ENCODE results near the gene NSD2. TPM values are rescaled to one million over a fixed set of nuclear protein-coding genes. Genes with fewer than 3 reads are reported as not detected.

The NSD2 gene
- total and polyA plus RNA-seq, 3 experiments from 2014 or later = 9.0 to 152 (median 150) TPM

DNA sequence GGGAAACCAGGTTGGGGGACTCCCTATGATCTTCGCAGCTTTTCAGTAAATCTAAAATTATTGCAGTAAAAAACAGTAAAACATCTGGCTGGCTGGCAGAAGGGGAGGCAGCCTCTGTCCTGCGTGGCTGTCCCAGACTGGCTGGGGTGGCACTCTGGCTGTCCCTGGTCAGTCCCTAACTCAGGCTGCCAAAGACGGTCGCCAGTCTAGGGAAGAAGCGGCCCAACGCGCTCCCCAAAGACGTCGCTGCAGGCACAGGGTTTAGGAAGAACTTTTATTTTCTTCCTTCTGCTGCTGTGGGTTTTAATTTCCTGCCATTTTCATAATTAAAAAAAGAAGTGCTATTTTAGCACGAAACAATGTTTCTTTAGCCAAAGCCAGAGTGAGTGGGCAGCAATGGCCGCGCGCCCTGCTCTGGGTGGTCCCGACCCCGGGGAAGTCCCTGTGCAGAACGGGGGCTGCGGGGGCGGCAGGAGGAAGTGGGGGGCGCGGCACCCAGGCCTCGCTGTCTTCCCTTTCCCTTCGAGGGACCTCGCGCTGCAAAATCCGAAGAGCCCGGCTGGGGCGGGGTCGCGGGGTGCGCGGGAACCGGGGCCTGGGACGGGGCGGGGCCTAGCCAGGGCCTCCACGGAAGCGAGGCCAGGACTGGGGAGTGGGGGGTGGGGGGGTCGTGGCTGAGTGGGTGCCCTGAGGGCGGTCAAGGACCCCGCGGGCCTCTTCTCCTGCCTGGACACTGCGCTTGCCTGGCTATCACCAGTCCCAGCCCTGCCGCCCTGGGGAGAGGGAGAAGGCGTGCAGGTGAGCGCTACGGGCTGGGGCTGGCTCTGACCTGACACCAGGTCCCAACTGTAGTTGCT, 8.9 kb upstream of the NSD2 start:
- Histone ChIP-seq H3K4me3 (ENCODE audit: low read length) (peak overlapping the region; percentile 49), H3K36me3 (ENCODE audit: insufficient read depth, low read length) (no peaks in the 10 kb centered on the region), H3K4me1 (ENCODE audit: insufficient read depth, low read length) (peaks cover 25% of the 10 kb centered on the region), H3K9me3 (ENCODE audit: low read length) (no peaks in the 10 kb centered on the region), H3K27ac (ENCODE audit: low read depth, low read length) (no peak overlapping the region), H3K27me3 (ENCODE audit: insufficient read depth, low read length, poor library complexity, severe bottlenecking) (no peaks in the 10 kb centered on the region)
- H3K4me3 Mint-ChIP-seq = peak overlapping the region; percentile 80 to 88 (median 83)
- peak in 3 of 5 donors; percentile 22 to 56 (median 41) for DNase-seq
- ChIA-PET POLR2A (interaction anchor here (0.6 to 1.0 kb wide), 3 partner anchors 8 to 516 kb away, joined by 3 to 8 read pairs (median 3); partner anchors contain the start of gene NSD2), CTCF (interaction anchor here (1.0 to 1.8 kb wide), 3 partner anchors 7 to 37 kb away, joined by 4 to 9 read pairs (median 5); no protein-coding TSS in a partner anchor)
- H3K27me3 Mint-ChIP-seq = peaks cover 0 to 2% of the 10 kb centered on the region in 2 donors
- peak overlapping the region in 7 of 8 donors; percentile 66 to 87 (median 78) for H3K27ac Mint-ChIP-seq
- H3K4me1 Mint-ChIP-seq = peaks cover 20 to 25% (median 21%) of the 10 kb centered on the region in 3 donors
- H3K9me3 Mint-ChIP-seq = no peaks in the 10 kb centered on the region
- H3K36me3 Mint-ChIP-seq = no peaks in the 10 kb centered on the region

GRCh38 chr4:1862961-1863296, 8.3 kb upstream of the NSD2 start:
- ChIA-PET CTCF (interaction anchor here (1.0 kb wide), 1 partner anchor 36 kb away, joined by 5 read pairs; no protein-coding TSS in a partner anchor), POLR2A (interaction anchor here (0.6 kb wide), 2 partner anchors 10 to 517 kb away, joined by 3 read pairs; no protein-coding TSS in a partner anchor)
- no peak for DNase-seq
- H3K36me3 Mint-ChIP-seq = no peaks in the 10 kb centered on the region
- H3K4me1 Mint-ChIP-seq = peaks cover 16 to 21% (median 18%) of the 10 kb centered on the region in 3 donors
- H3K4me3 ChIP-seq (ENCODE audit: low read length) = peak overlapping the region; percentile 49
- peak overlapping the region; percentile 17 to 87 (median 70) for H3K27ac Mint-ChIP-seq
- no peak overlapping the region for H3K27ac ChIP-seq (ENCODE audit: low read depth, low read length)
- H3K9me3 Mint-ChIP-seq = no peaks in the 10 kb centered on the region
- H3K4me1 ChIP-seq (ENCODE audit: insufficient read depth, low read length) = peaks cover 20% of the 10 kb centered on the region
- no peaks in the 10 kb centered on the region for H3K27me3 ChIP-seq (ENCODE audit: insufficient read depth, low read length, poor library complexity, severe bottlenecking)
- peaks cover 0 to 2% of the 10 kb centered on the region in 2 donors for H3K27me3 Mint-ChIP-seq
- peak overlapping the region; percentile 26 to 81 (median 70) for H3K4me3 Mint-ChIP-seq
- no peaks in the 10 kb centered on the region for H3K9me3 ChIP-seq (ENCODE audit: low read length)
- H3K36me3 ChIP-seq (ENCODE audit: insufficient read depth, low read length) = no peaks in the 10 kb centered on the region

- no peak for DNase-seq
- H3K36me3 ChIP-seq (ENCODE audit: insufficient read depth, low read length) = no peaks in the 10 kb centered on the region
- H3K27ac ChIP-seq (ENCODE audit: low read depth, low read length) = no peak overlapping the region
- no peaks in the 10 kb centered on the region for H3K9me3 ChIP-seq (ENCODE audit: low read length)
- no peaks in the 10 kb centered on the region for H3K36me3 Mint-ChIP-seq
- POLR2A ChIA-PET = no interaction called here
- no peaks in the 10 kb centered on the region for H3K9me3 Mint-ChIP-seq
- peaks cover 16 to 21% (median 18%) of the 10 kb centered on the region in 3 donors for H3K4me1 Mint-ChIP-seq
- H3K27me3 Mint-ChIP-seq = no peaks in the 10 kb centered on the region
- peak overlapping the region; percentile 17 to 87 (median 76) for H3K27ac Mint-ChIP-seq
- CTCF ChIA-PET = interaction anchor here (1.0 kb wide), 1 partner anchor 35 kb away, joined by 5 read pairs; no protein-coding TSS in a partner anchor
- peaks cover 20% of the 10 kb centered on the region for H3K4me1 ChIP-seq (ENCODE audit: insufficient read depth, low read length)
- H3K4me3 ChIP-seq (ENCODE audit: low read length) = peak overlapping the region; percentile 49
- no peaks in the 10 kb centered on the region for H3K27me3 ChIP-seq (ENCODE audit: insufficient read depth, low read length, poor library complexity, severe bottlenecking)
- H3K4me3 Mint-ChIP-seq = peak overlapping the region; percentile 26 to 81 (median 70)
Observed at GRCh38 chr4:1863297-1864033, 7.7 kb upstream of the NSD2 start.

- no peaks in the 10 kb centered on the region for H3K27me3 Mint-ChIP-seq
- H3K9me3 Mint-ChIP-seq = no peaks in the 10 kb centered on the region
- no peaks in the 10 kb centered on the region for H3K36me3 Mint-ChIP-seq
- CTCF ChIA-PET = no interaction called here
- H3K27ac Mint-ChIP-seq = no peak overlapping the region
- no peaks in the 10 kb centered on the region for H3K9me3 ChIP-seq (ENCODE audit: low read length)
- POLR2A ChIA-PET = no interaction called here
- H3K4me1 Mint-ChIP-seq = peaks cover 16 to 21% (median 18%) of the 10 kb centered on the region in 3 donors
- no peak overlapping the region for H3K4me3 ChIP-seq (ENCODE audit: low read length)
- H3K4me3 Mint-ChIP-seq = peak overlapping the region in 2 of 7 donors; percentile 11 to 65
- no peak overlapping the region for H3K27ac ChIP-seq (ENCODE audit: low read depth, low read length)
- no peaks in the 10 kb centered on the region for H3K36me3 ChIP-seq (ENCODE audit: insufficient read depth, low read length)
- H3K27me3 ChIP-seq (ENCODE audit: insufficient read depth, low read length, poor library complexity, severe bottlenecking) = no peaks in the 10 kb centered on the region
- H3K4me1 ChIP-seq (ENCODE audit: insufficient read depth, low read length) = peaks cover 20% of the 10 kb centered on the region
- no peak for DNase-seq
Observed at GRCh38 chr4:1864076-1865008, 6.9 kb upstream of the NSD2 start.

DNA sequence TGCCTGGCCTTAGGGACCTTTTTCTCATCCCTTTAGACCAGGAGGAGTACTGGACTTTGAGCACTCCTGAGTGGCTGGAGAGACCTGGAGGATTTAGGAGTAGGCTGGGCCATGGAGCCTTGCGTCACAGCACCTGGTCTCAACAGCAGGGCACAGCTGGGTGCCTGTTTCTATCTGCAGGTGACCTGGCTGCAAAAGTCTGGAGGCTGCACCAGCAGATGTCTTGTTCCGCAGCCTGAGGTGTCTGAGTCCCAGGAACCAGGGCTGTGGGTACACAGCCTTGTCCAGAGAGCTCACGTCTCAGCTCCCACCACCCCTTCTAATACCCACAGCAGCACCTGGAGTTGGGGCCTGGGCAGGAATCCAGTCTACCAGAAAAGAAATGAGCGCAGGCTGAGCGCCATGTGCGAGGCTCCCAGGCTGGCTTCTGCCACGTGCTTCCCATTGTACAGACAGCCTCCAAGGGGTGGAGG, 5.0 kb upstream of the NSD2 start:
- Mint-ChIP-seq H3K4me1 (peaks cover 23 to 29% (median 26%) of the 10 kb centered on the region in 3 donors), H3K9me3 (no peaks in the 10 kb centered on the region), H3K27ac (no peak overlapping the region), H3K4me3 (peak overlapping the region in 1 of 7 donors; percentile 27), H3K27me3 (no peaks in the 10 kb centered on the region), H3K36me3 (no peaks in the 10 kb centered on the region)
- Histone ChIP-seq H3K27me3 (ENCODE audit: insufficient read depth, low read length, poor library complexity, severe bottlenecking) (no peaks in the 10 kb centered on the region), H3K4me1 (ENCODE audit: insufficient read depth, low read length) (peaks cover 28% of the 10 kb centered on the region), H3K36me3 (ENCODE audit: insufficient read depth, low read length) (no peaks in the 10 kb centered on the region), H3K9me3 (ENCODE audit: low read length) (no peaks in the 10 kb centered on the region), H3K4me3 (ENCODE audit: low read length) (no peak overlapping the region), H3K27ac (ENCODE audit: low read depth, low read length) (no peak overlapping the region)
- ChIA-PET POLR2A (no interaction called here), CTCF (no interaction called here)
- DNase-seq = no peak

- POLR2A ChIA-PET = no interaction called here
Observed at GRCh38 chr4:1868293-1868692, 2.9 kb upstream of the NSD2 start.

GRCh38 chr4:1868912-1869311, 2.3 kb upstream of the NSD2 start:
- Mint-ChIP-seq H3K4me1 (peaks cover 25 to 26% (median 26%) of the 10 kb centered on the region in 3 donors), H3K36me3 (peaks cover 0 to 2% (median 2%) of the 10 kb centered on the region in 3 donors), H3K9me3 (peaks cover 0 to 3% (median 0%) of the 10 kb centered on the region in 5 donors), H3K4me3 (peak overlapping the region in 4 of 7 donors; percentile 3 to 63 (median 18)), H3K27me3 (peaks cover 0 to 6% of the 10 kb centered on the region in 2 donors), H3K27ac (peak overlapping the region in 4 of 8 donors; percentile 50 to 96 (median 76))
- no peak overlapping the region for H3K4me3 ChIP-seq (ENCODE audit: low read length)
- ChIA-PET CTCF (no interaction called here), POLR2A (no interaction called here)
- no peaks in the 10 kb centered on the region for H3K27me3 ChIP-seq (ENCODE audit: insufficient read depth, low read length, poor library complexity, severe bottlenecking)
- H3K9me3 ChIP-seq (ENCODE audit: low read length) = no peaks in the 10 kb centered on the region
- no peak overlapping the region for H3K27ac ChIP-seq (ENCODE audit: low read depth, low read length)
- H3K36me3 ChIP-seq (ENCODE audit: insufficient read depth, low read length) = no peaks in the 10 kb centered on the region
- DNase-seq = no peak
- H3K4me1 ChIP-seq (ENCODE audit: insufficient read depth, low read length) = peaks cover 17% of the 10 kb centered on the region

More at GRCh38 chr4:1868293-1868692, 2.9 kb upstream of the NSD2 start:
- Histone ChIP-seq H3K27me3 (ENCODE audit: insufficient read depth, low read length, poor library complexity, severe bottlenecking) (no peaks in the 10 kb centered on the region), H3K4me3 (ENCODE audit: low read length) (no peak overlapping the region), H3K36me3 (ENCODE audit: insufficient read depth, low read length) (no peaks in the 10 kb centered on the region), H3K27ac (ENCODE audit: low read depth, low read length) (no peak overlapping the region), H3K4me1 (ENCODE audit: insufficient read depth, low read length) (peaks cover 21% of the 10 kb centered on the region), H3K9me3 (ENCODE audit: low read length) (no peaks in the 10 kb centered on the region)
- H3K27ac Mint-ChIP-seq = peak overlapping the region in 2 of 8 donors; percentile 66 to 93
- H3K4me3 Mint-ChIP-seq = peak overlapping the region in 2 of 7 donors; percentile 13 to 34
- H3K9me3 Mint-ChIP-seq = peaks cover 0 to 3% (median 0%) of the 10 kb centered on the region in 5 donors
- H3K36me3 Mint-ChIP-seq = peaks cover 0 to 2% (median 2%) of the 10 kb centered on the region in 3 donors
- CTCF ChIA-PET = no interaction called here
- H3K27me3 Mint-ChIP-seq = peaks cover 0 to 6% of the 10 kb centered on the region in 2 donors
- no peak for DNase-seq
- H3K4me1 Mint-ChIP-seq = peaks cover 21 to 25% (median 23%) of the 10 kb centered on the region in 3 donors

Data from CD8-positive, alpha-beta memory T cell (primary cell).